ENCODE data around the gene RALGDS. TPM values are rescaled to one million over a fixed set of nuclear protein-coding genes. Genes with fewer than 3 reads are reported as not detected.

RALGDS gene
- total and polyA plus RNA-seq, 2 donors (not counting 1 experiment from before 2014, with no cell fraction given) = 62.4 to 88.0 TPM

DNA sequence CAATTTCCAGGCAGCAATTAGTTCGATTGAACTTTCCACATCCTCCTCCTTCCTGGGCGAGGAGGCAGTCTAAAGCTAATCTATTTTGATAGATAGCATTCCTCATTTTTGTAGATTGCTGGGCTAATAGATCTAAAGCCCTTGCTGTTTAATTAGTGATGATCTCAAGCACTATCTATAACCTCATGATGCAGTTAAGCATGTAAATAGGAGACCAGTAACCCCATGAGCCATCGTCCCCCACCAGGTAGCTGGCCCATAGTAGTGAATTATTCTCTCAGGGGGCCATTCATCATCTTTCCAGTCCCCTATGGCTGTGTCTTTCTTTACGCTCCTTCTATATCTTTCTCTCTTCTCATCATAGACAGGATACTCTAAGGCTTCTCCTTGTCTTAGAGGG is 44.3 kb downstream of the RALGDS start:
- H3K9me3 ChIP-seq (ENCODE audit: control extremely low read depth in 1 of 3, control insufficient read depth in 2 of 3, insufficient read depth in 1 of 3, low read length in 2 of 3) = no peaks in the 10 kb centered on the region
- intact Hi-C loops (cut with micrococcal nuclease) = no loop called here
- H3K4me2 ChIP-seq (replicated peaks; ENCODE audit: low read depth, low read length, poor library complexity, severe bottlenecking) = no peak overlapping the region
- H3K79me2 ChIP-seq (ENCODE audit: control insufficient read depth, insufficient read depth, low read length) = no peaks in the 10 kb centered on the region
- H3K27me3 ChIP-seq (replicated peaks in 1 of 4; ENCODE audit: control extremely low read depth in 1 of 4, control insufficient read depth in 3 of 4, insufficient read depth in 4 of 4, low read length in 3 of 4) = peaks cover 0 to 3% (median 0%) of the 10 kb centered on the region in 4 experiments
- H3K4me1 ChIP-seq (ENCODE audit: control insufficient read depth in 2 of 2, insufficient read depth in 2 of 2, low read length in 2 of 2) = no peaks in the 10 kb centered on the region
- Mint-ChIP-seq H3K4me1 (no peaks in the 10 kb centered on the region), H3K4me3 (no peak overlapping the region), H3K27me3 (peaks cover 7% of the 10 kb centered on the region), H3K27ac (no peak overlapping the region), H3K9me3 (ENCODE audit: insufficient read depth) (no peaks in the 10 kb centered on the region)
- ChIA-PET CTCF (no interaction called here), POLR2A (no interaction called here)
- no peak overlapping the region for H3K4me3 ChIP-seq (ENCODE audit: control extremely low read depth in 1 of 5, extremely low read depth in 1 of 5, insufficient read depth in 1 of 5, low read depth in 2 of 5, low read length in 4 of 5)
- TF ChIP-seq, protein P1, sequence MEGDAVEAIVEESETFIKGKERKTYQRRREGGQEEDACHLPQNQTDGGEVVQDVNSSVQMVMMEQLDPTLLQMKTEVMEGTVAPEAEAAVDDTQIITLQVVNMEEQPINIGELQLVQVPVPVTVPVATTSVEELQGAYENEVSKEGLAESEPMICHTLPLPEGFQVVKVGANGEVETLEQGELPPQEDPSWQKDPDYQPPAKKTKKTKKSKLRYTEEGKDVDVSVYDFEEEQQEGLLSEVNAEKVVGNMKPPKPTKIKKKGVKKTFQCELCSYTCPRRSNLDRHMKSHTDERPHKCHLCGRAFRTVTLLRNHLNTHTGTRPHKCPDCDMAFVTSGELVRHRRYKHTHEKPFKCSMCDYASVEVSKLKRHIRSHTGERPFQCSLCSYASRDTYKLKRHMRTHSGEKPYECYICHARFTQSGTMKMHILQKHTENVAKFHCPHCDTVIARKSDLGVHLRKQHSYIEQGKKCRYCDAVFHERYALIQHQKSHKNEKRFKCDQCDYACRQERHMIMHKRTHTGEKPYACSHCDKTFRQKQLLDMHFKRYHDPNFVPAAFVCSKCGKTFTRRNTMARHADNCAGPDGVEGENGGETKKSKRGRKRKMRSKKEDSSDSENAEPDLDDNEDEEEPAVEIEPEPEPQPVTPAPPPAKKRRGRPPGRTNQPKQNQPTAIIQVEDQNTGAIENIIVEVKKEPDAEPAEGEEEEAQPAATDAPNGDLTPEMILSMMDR (IDR thresholded peaks at IDR 0.05) = no peak
- no peak for TF ChIP-seq EZH2 (IDR thresholded peaks at IDR 0.05; ENCODE audit: borderline replicate concordance, insufficient read depth, low read depth, low read length, poor library complexity, severe bottlenecking)
- H3K36me3 ChIP-seq (replicated peaks in 1 of 2; ENCODE audit: control extremely low read depth in 1 of 2, control insufficient read depth in 1 of 2, extremely low read depth in 1 of 2, insufficient read depth in 2 of 2, low read length in 1 of 2) = no peaks in the 10 kb centered on the region
- no peak overlapping the region for H3K9ac ChIP-seq (ENCODE audit: low read length)
- WGBS (ENCODE audit: insufficient coverage) = no CpG with 5 or more reads among the region's 4 CpGs
- no peak overlapping the region for H2AFZ ChIP-seq (ENCODE audit: insufficient read depth, low read depth, low read length, poor library complexity, severe bottlenecking)
- H4K20me1 ChIP-seq (ENCODE audit: control insufficient read depth, insufficient read depth, low read length, poor library complexity, severe bottlenecking) = no peaks in the 10 kb centered on the region
- no peak for DNase-seq
- no peak overlapping the region for H3K27ac ChIP-seq (ENCODE audit: low read length in 2 of 2)
- no peak for ATAC-seq (ENCODE audit: low read depth)

GRCh38 chr9:133075925-133076630 is 45.0 kb downstream of the RALGDS start:
- H3K4me2 ChIP-seq (replicated peaks; ENCODE audit: low read depth, low read length, poor library complexity, severe bottlenecking) = no peak overlapping the region
- H2AFZ ChIP-seq (ENCODE audit: insufficient read depth, low read depth, low read length, poor library complexity, severe bottlenecking) = no peak overlapping the region
- H3K9me3 ChIP-seq (ENCODE audit: control extremely low read depth in 1 of 3, control insufficient read depth in 2 of 3, insufficient read depth in 1 of 3, low read length in 2 of 3) = no peaks in the 10 kb centered on the region
- ChIA-PET CTCF (interaction anchor here (0.7 to 2.0 kb wide), 2 partner anchors 54 to 68 kb away, joined by 3 to 5 read pairs; no protein-coding TSS in a partner anchor), POLR2A (no interaction called here)
- intact Hi-C loops (cut with micrococcal nuclease) = no loop called here
- H3K4me1 Mint-ChIP-seq = no peaks in the 10 kb centered on the region
- H3K4me3 ChIP-seq (ENCODE audit: control extremely low read depth in 1 of 5, extremely low read depth in 1 of 5, insufficient read depth in 1 of 5, low read depth in 2 of 5, low read length in 4 of 5) = no peak overlapping the region
- no peaks in the 10 kb centered on the region for H3K36me3 ChIP-seq (replicated peaks in 1 of 2; ENCODE audit: control extremely low read depth in 1 of 2, control insufficient read depth in 1 of 2, extremely low read depth in 1 of 2, insufficient read depth in 2 of 2, low read length in 1 of 2)
- no peak for DNase-seq
- peaks cover 7% of the 10 kb centered on the region for H3K27me3 Mint-ChIP-seq
- no peaks in the 10 kb centered on the region for H4K20me1 ChIP-seq (ENCODE audit: control insufficient read depth, insufficient read depth, low read length, poor library complexity, severe bottlenecking)
- no peaks in the 10 kb centered on the region for H3K4me1 ChIP-seq (ENCODE audit: control insufficient read depth in 2 of 2, insufficient read depth in 2 of 2, low read length in 2 of 2)
- H3K9me3 Mint-ChIP-seq (ENCODE audit: insufficient read depth) = no peaks in the 10 kb centered on the region
- H3K9ac ChIP-seq (ENCODE audit: low read length) = no peak overlapping the region
- H3K27ac Mint-ChIP-seq = no peak overlapping the region
- WGBS (ENCODE audit: insufficient coverage) = no CpG with 5 or more reads among the region's 4 CpGs
- H3K4me3 Mint-ChIP-seq = no peak overlapping the region
- no peak for TF ChIP-seq EZH2 (IDR thresholded peaks at IDR 0.05; ENCODE audit: borderline replicate concordance, insufficient read depth, low read depth, low read length, poor library complexity, severe bottlenecking)
- TF ChIP-seq, protein P1 (IDR thresholded peaks at IDR 0.05) = no peak
- no peak overlapping the region for H3K27ac ChIP-seq (ENCODE audit: low read length in 2 of 2)
- no peaks in the 10 kb centered on the region for H3K79me2 ChIP-seq (ENCODE audit: control insufficient read depth, insufficient read depth, low read length)
- peaks cover 0 to 3% (median 0%) of the 10 kb centered on the region in 4 experiments for H3K27me3 ChIP-seq (replicated peaks in 1 of 4; ENCODE audit: control extremely low read depth in 1 of 4, control insufficient read depth in 3 of 4, insufficient read depth in 4 of 4, low read length in 3 of 4)
- no peak for ATAC-seq (ENCODE audit: low read depth)
